NT2/D1 (cell line): ENCODE data around the gene RUNX2.

Source experiments
- SUZ12 ChIP-seq: IDR thresholded peaks from 2 replicates; pipeline ENCODE4 v1.6.1; 2011; ENCODE audit not compliant: insufficient read length, insufficient read depth; ENCODE audit errors: extremely low read depth
- YY1 ChIP-seq: IDR thresholded peaks from 2 replicates; pipeline ENCODE4 v1.6.1; 2011; ENCODE audit not compliant: insufficient read length, insufficient read depth
- ZNF274 ChIP-seq: IDR thresholded peaks from 2 replicates; pipeline ENCODE4 v1.6.1; 2011; ENCODE audit warnings: mild to moderate bottlenecking, low read depth, low read length

GRCh38 chr6:45552536-45552935, 224.4 kb downstream of the RUNX2 start:
- no peak for TF ChIP-seq YY1
- no peak for TF ChIP-seq SUZ12
- no peak for TF ChIP-seq ZNF274
